HUDEP-2 (cell line): Measurements from ENCODE around the gene LRRTM1.

Experiments
- DNase-seq, 76 experiments: peaks; one replicate each; lab custom pipeline; 2025; ENCODE audit not compliant: unreplicated experiment in 76 of 76; lab: John Stamatoyannopoulos, UW

The LRRTM1 gene

DNA sequence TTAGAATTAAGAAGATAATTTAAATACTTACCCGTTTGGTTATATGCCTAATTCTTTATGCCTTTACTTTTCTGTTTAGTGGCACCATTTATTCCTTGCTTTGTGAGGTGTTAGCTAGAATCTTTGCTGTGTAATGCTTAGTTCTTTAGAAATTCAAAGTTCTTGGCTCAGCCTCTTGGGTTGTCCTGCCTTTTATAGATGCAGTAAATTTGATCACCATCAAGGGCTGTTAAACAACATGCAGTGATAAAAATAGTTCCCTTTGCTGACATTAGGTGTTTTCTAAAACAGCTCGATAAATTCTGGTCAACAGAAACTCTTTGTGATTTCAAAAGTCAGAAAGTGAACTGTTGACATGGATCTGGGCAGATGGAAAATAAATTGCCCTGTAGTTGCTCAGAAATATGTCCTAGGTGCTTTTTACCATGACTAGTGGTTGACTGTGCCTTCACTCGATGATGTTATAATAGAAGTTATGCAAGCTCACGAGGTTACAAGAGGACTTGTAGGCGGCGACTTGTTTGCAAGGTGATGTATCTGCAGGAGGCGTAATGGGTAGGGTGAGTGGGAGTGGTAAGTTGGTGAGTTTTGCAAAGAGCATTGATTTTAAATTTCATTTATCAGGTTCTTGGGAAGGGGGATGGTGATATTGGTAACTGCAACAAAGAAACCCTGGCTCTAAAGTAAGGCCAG is 52.1 kb downstream of the LRRTM1 start:
- DNase-seq = no peak
